ENCODE results near the gene ZP1.
"Not testable (repeated sequence)": the region's sequence is repeated elsewhere in the genome, so short reads cannot be mapped to it uniquely, and the experiment has no call there.

The ZP1 gene

GRCh38 chr11:60866911-60867870 is at the start of gene ZP1:
Gene ZP1, plus strand, starts transcription at chr11:60867542. Its CDS starts 20 bp downstream, at chr11:60867562.
- DNase-seq = no peak

- no peak for DNase-seq
These were observed 49.3 kb upstream of the ZP1 start for GRCh38 chr11:60818057-60818456.

GRCh38 chr11:60821827-60822599 is 45.3 kb upstream of the ZP1 start:
- no peak for DNase-seq

GRCh38 chr11:60823745-60824306 is 43.5 kb upstream of the ZP1 start:
- DNase-seq = not testable (repeated sequence)

GRCh38 chr11:60825118-60825517 is 42.2 kb upstream of the ZP1 start:
- no peak for DNase-seq

GRCh38 chr11:60825790-60826189 is 41.6 kb upstream of the ZP1 start:
- DNase-seq = no peak

GRCh38 chr11:60830478-60831142 is 36.7 kb upstream of the ZP1 start:
- DNase-seq = no peak

- peak; percentile 82 for DNase-seq
These were observed 36.2 kb upstream of the ZP1 start for GRCh38 chr11:60831143-60831500.

- no peak for DNase-seq
These were observed 35.8 kb upstream of the ZP1 start for GRCh38 chr11:60831501-60832079.

GRCh38 chr11:60834742-60835533 is 32.4 kb upstream of the ZP1 start:
- no peak for DNase-seq

GRCh38 chr11:60835534-60835846 is 31.9 kb upstream of the ZP1 start:
- no peak for DNase-seq

- DNase-seq = no peak
These were observed 30.4 kb upstream of the ZP1 start for GRCh38 chr11:60836866-60837515.

- no peak for DNase-seq
These were observed 29.2 kb upstream of the ZP1 start for GRCh38 chr11:60838132-60838531.

- DNase-seq = no peak
These were observed 26.6 kb upstream of the ZP1 start for GRCh38 chr11:60840470-60841430.

GRCh38 chr11:60841797-60842667 is 25.3 kb upstream of the ZP1 start, which contains the start of gene CCDC86:
Gene CCDC86, plus strand, starts transcription at chr11:60842113. Its CDS starts 12 bp downstream, at chr11:60842125.
- peak; percentile 99 for DNase-seq

- DNase-seq = peak; percentile 27
These were observed 24.4 kb upstream of the ZP1 start for GRCh38 chr11:60842668-60843600.

GRCh38 chr11:60844045-60844869 is 23.1 kb upstream of the ZP1 start:
- no peak for DNase-seq

Measured in activated CD8-positive, alpha-beta memory T cell treated with anti-CD3 and anti-CD28 coated beads, Interleukin-2, amount 50 U/mL, for 4 hours (primary cell).